K562 (cell line): ENCODE results near the gene LMO7. TPM values are rescaled to one million over a fixed set of nuclear protein-coding genes. Genes with fewer than 3 reads are reported as not detected.

Experiments used
- ATAC-seq: fragments of 200-7000 bp; cut with Tn5 transposase; 3 replicates; pipeline ENCODE4 v1.9.1; 2020; ENCODE audit warnings: moderate library complexity
- BruUV-seq: library from RNA; stranded (reverse); fragments of 400-500 nt; replicated peaks from 2 replicates; lab custom pipeline; 2021; lab: Mats Ljungman, UMichigan
- CTCF ChIA-PET: fragments of 300-600 bp; formaldehyde crosslinking; extraction: SDS; loops from one replicate; lab custom pipeline; 2021; ENCODE audit warnings: low intra/inter-chr PET ratio; lab: Yijun Ruan, JAX
- POLR2A ChIA-PET: fragments of 300-600, 350-650 bp; sonication (Branson Sonifier 250); formaldehyde crosslinking; extraction: SDS; loops from one replicate; lab custom pipeline; 2021; ENCODE audit warnings: antibody characterized with exemption, inconsistent platforms; lab: Yijun Ruan, JAX
- DNase-seq, 4 experiments: peaks; one replicate each; pipeline versions ENCODE4 v3.0.0 to v3.0.0-alpha.2; 2011 to 2018; ENCODE audit warnings: low spot score in 3 of 4, mixed read lengths in 3 of 4; ENCODE audit errors: extremely low read depth in 1 of 4
- FAIRE-seq: peaks from 2 replicates; lab custom pipeline; 2011; peaks lifted over from hg19 to GRCh38; lab: Jason Lieb, UNC
- H2AFZ ChIP-seq: 2 replicates; pipeline ENCODE4 v1.6.0; 2011; ENCODE audit warnings: low read depth, low read length, control low read depth, inconsistent platforms
- H3K27ac ChIP-seq: fragments of 200-600 bp; 3 replicates; pipeline ENCODE4 v1.8.0; 2011; ENCODE audit warnings: low read depth, mild to moderate bottlenecking, control low read depth, inconsistent platforms, low read length, moderate library complexity, mixed read lengths; ENCODE audit errors: extremely low read depth
- H3K27me3 ChIP-seq, 2 experiments: fragments of 300-600 bp in 1 of 2; 2 replicates in 1 of 2; 3 replicates in 1 of 2; pipeline versions ENCODE4 v1.6.0 to v1.8.0; 2011; ENCODE audit warnings: inconsistent platforms in 2 of 2, low read length in 2 of 2, mild to moderate bottlenecking in 1 of 2, mixed read lengths in 1 of 2, moderate library complexity in 1 of 2; ENCODE audit not compliant: control insufficient read depth in 2 of 2, insufficient read depth in 2 of 2
- H3K36me3 ChIP-seq: fragments of 300-600 bp; 3 replicates; pipeline ENCODE4 v1.8.0; 2011; ENCODE audit warnings: mild to moderate bottlenecking, low read length, inconsistent platforms; ENCODE audit not compliant: control insufficient read depth, insufficient read depth
- H3K4me1 ChIP-seq, 2 experiments: fragments of 200-600 bp in 1 of 2; replicated peaks in 1 of 2; 2 replicates in 1 of 2; 3 replicates in 1 of 2; pipeline versions ENCODE4 v1.5.1 to v1.8.0; 2011; ENCODE audit warnings: inconsistent platforms in 2 of 2, low read length in 2 of 2, mild to moderate bottlenecking in 1 of 2, mixed read lengths in 1 of 2, moderate library complexity in 1 of 2; ENCODE audit not compliant: control insufficient read depth in 2 of 2, insufficient read depth in 2 of 2
- H3K4me2 ChIP-seq: 2 replicates; pipeline ENCODE4 v1.6.1; 2011; ENCODE audit warnings: low read length, control low read depth, inconsistent platforms, mixed read lengths; ENCODE audit not compliant: insufficient read depth
- H3K4me3 ChIP-seq: fragments of 200-600 bp; sonication (generic), shearing (Covaris generic); 2 replicates; pipeline ENCODE4 v1.5.1; 2016; ENCODE audit warnings: control low read depth, inconsistent platforms
- H3K79me2 ChIP-seq: fragments of 200-600 bp; 3 replicates; pipeline ENCODE4 v1.8.0; 2011; ENCODE audit warnings: low read length, inconsistent platforms; ENCODE audit not compliant: control insufficient read depth, insufficient read depth
- H3K9ac ChIP-seq, 2 experiments: 2 replicates each; pipeline versions ENCODE4 v1.6.0 to v1.6.1; 2011; ENCODE audit warnings: low read depth in 2 of 2, low read length in 2 of 2, control low read depth in 1 of 2, inconsistent platforms in 1 of 2, mild to moderate bottlenecking in 1 of 2, mixed read lengths in 1 of 2; ENCODE audit not compliant: insufficient read depth in 1 of 2
- H3K9me1 ChIP-seq: one replicate; pipeline ENCODE4 v1.6.0; 2011; ENCODE audit warnings: inconsistent platforms, mild to moderate bottlenecking, low read length, moderate library complexity; ENCODE audit not compliant: control insufficient read depth, insufficient read depth
- H3K9me3 ChIP-seq: replicated peaks from 2 replicates; pipeline ENCODE4 v1.5.1; 2011; ENCODE audit warnings: low read depth, low read length, inconsistent platforms; ENCODE audit not compliant: control insufficient read depth, insufficient read depth
- H4K20me1 ChIP-seq: replicated peaks from 2 replicates; pipeline ENCODE4 v1.6.1; 2011; ENCODE audit warnings: low read length, inconsistent platforms, mixed read lengths; ENCODE audit not compliant: control insufficient read depth, insufficient read depth
- CAMTA2 ChIP-seq: fragments of 250-450 bp; sonication (Bioruptor Pico); conservative IDR thresholded peaks from 2 replicates; pipeline ENCODE4 v1.5.1; 2022
- ETV1 ChIP-seq: fragments of 450-650 bp; conservative IDR thresholded peaks from 2 replicates; pipeline ENCODE4 v1.6.1; 2016; ENCODE audit warnings: missing genetic modification characterization, control low read depth, low read depth, missing compliant biosample characterization
- FOXA3 ChIP-seq, 2 experiments: fragments of 450-650 bp in 1 of 2; sonication (generic) in 1 of 2; formaldehyde crosslinking; IDR thresholded peaks in 1 of 2; conservative IDR thresholded peaks in 1 of 2; 2 replicates each; pipeline versions ENCODE4 v1.4.0 to v1.8.0; 2020 to 2022; ENCODE audit warnings: mild to moderate bottlenecking in 2 of 2, missing genetic modification reagents in 1 of 2
- HMGN3 ChIP-seq: IDR thresholded peaks from 2 replicates; pipeline ENCODE4 v1.6.1; 2011; ENCODE audit warnings: borderline replicate concordance, low read depth, mild to moderate bottlenecking, mixed read lengths, low read length; ENCODE audit not compliant: insufficient read length; ENCODE audit errors: extremely low read depth
- MEF2D ChIP-seq: conservative IDR thresholded peaks from 2 replicates; pipeline ENCODE4 v1.6.1; 2016; ENCODE audit warnings: low read depth, missing genetic modification characterization, missing compliant biosample characterization
- MXI1 ChIP-seq: IDR thresholded peaks from 2 replicates; pipeline ENCODE4 v1.6.1; 2011; ENCODE audit warnings: low read depth, mild to moderate bottlenecking, improper control_type of control experiment, low read length
- NFYB ChIP-seq: IDR thresholded peaks from 2 replicates; pipeline ENCODE4 v1.6.1; 2011; ENCODE audit warnings: mild to moderate bottlenecking, moderate library complexity; ENCODE audit not compliant: insufficient read length; ENCODE audit errors: extremely low read depth
- NONO ChIP-seq, 2 experiments: fragments of 200-400 bp in 1 of 2; fragments of 450-650 bp in 1 of 2; formaldehyde crosslinking in 1 of 2; IDR thresholded peaks; 2 replicates each; pipeline ENCODE4 v1.6.1; 2017; ENCODE audit warnings: low read depth in 2 of 2, mild to moderate bottlenecking in 2 of 2, moderate library complexity in 2 of 2, low read length in 1 of 2
- PHTF2 ChIP-seq: fragments of 250-450 bp; sonication (Bioruptor Pico); IDR thresholded peaks from 2 replicates; pipeline ENCODE4 v1.5.0; 2021; ENCODE audit warnings: mild to moderate bottlenecking
- PTBP1 ChIP-seq: fragments of 200-400 bp; formaldehyde crosslinking; IDR thresholded peaks from 2 replicates; pipeline ENCODE4 v1.6.1; 2017; ENCODE audit warnings: low read depth, low read length
- THRA ChIP-seq: fragments of 450-650 bp; IDR thresholded peaks from 2 replicates; pipeline ENCODE4 v1.6.1; 2017; ENCODE audit warnings: mild to moderate bottlenecking, moderate library complexity
- WGBS: fragments of 100-300 bp; shearing (Covaris generic); methylation state at CpG from one replicate; pipeline ENCODE4 v1.1.6; 2016; ENCODE audit warnings: low coverage, mixed read lengths; ENCODE audit not compliant: insufficient coverage; ENCODE audit errors: missing lambda C conversion rate; 5-methylcytosine and 5-hydroxymethylcytosine counted together
- in situ Hi-C: fragments of 300-500 bp; cut with MboI; formaldehyde crosslinking; loops from 4 replicates; pipeline ENCODE4 v1.15.0; 2018; ENCODE audit warnings: inconsistent platforms, mixed read lengths
- intact Hi-C: fragments of 100-400 bp; cut with micrococcal nuclease; formaldehyde crosslinking; loops from 2 replicates; pipeline ENCODE4 v1.14.2; 2022
- polyA plus RNA-seq, 8 experiments: library from polyadenylated mRNA; depleted of rRNA in 4 of 8; stranded (reverse) in 5 of 8; unstranded in 3 of 8; fragments of >200 nt; fragmentation: Nextera tagmentation in 2 of 8; fragmentation: Illumina TruSeq in 1 of 8; extraction: Ambion mirVana in 2 of 8; extraction: Trizol in 1 of 8; gene quantifications; 2 replicates each; pipeline versions ENCODE4 v1.2.1 to v1.2.3, GENCODE V29; 2011 to 2014; ENCODE audit warnings: inconsistent platforms in 1 of 8, missing spikeins in 1 of 8
- total RNA-seq, 7 experiments: library from RNA; depleted of rRNA in 6 of 7; stranded (reverse); fragments of >200 nt in 6 of 7; fragmentation: Illumina TruSeq in 2 of 7; extraction: Trizol in 2 of 7; gene quantifications; 2 replicates each; pipeline versions ENCODE4 v1.2.1 to v1.2.3, GENCODE V29; 2011 to 2021; ENCODE audit warnings: low replicate concordance in 1 of 7

Gene LMO7
- total and polyA plus RNA-seq, 9 of the 15 experiments (the other 6 are each of a cell fraction or from before 2014, with no cell fraction given), result 0.42 to 4.3 (median 1.7) TPM

GRCh38 chr13:75643182-75643581 is 7.1 kb downstream of the LMO7 start:
- Histone ChIP-seq H3K4me2 (no peak overlapping the region), H3K36me3 (no peaks in the 10 kb centered on the region), H3K9me1 (no peaks in the 10 kb centered on the region), H2AFZ (no peak overlapping the region), H3K9ac (no peak overlapping the region), H3K27ac (no peak overlapping the region), H3K27me3 (no peaks in the 10 kb centered on the region), H3K9me3 (no peaks in the 10 kb centered on the region), H3K4me3 (no peak overlapping the region), H3K79me2 (no peaks in the 10 kb centered on the region), H3K4me1 (no peaks in the 10 kb centered on the region), H4K20me1 (no peaks in the 10 kb centered on the region)
- ChIA-PET POLR2A (interaction anchor here (0.6 kb wide), 1 partner anchor 127 kb away, joined by 3 read pairs; no protein-coding TSS in a partner anchor), CTCF (no interaction called here)
- no peak for ATAC-seq
- 14% methylated on average over 1 of the region's 1 CpG for WGBS
- in situ Hi-C loops, result no loop called here
- TF ChIP-seq HMGN3 (no peak), PTBP1 (no peak), ETV1 (tag) (no peak), NFYB (no peak), CAMTA2 (CRISPR knock-in tag) (no peak), FOXA3 (CRISPR knock-in tag; conservative IDR thresholded peaks at IDR 0.05 in 1 of 2, IDR thresholded peaks at IDR 0.05 in 1 of 2) (no peak), PHTF2 (no peak), THRA (no peak), NONO (IDR thresholded peaks at IDR 0.05; ENCODE audit: low read depth in 2 of 2, low read length in 1 of 2) (no peak), MEF2D (tag) (no peak), MXI1 (no peak)
- intact Hi-C loops, result no loop called here
- no peak for FAIRE-seq
- BruUV-seq, result no TSS peak
- no peak for DNase-seq
